SU-DHL-6 (cell line): Measurements from ENCODE around the gene OR2V2.

Experiments
- H2AFZ ChIP-seq: fragments of 200-600 bp; sonication (generic); 2 replicates; pipeline ENCODE4 v1.6.1; 2014; ENCODE audit warnings: low read depth, mild to moderate bottlenecking, moderate library complexity, mixed read lengths, antibody characterized with exemption, low read length; ENCODE audit not compliant: severe bottlenecking
- H3F3A ChIP-seq: fragments of 200-600 bp; shearing (Covaris generic); 2 replicates; pipeline ENCODE4 v1.6.0; 2016; ENCODE audit warnings: antibody characterized with exemption, mild to moderate bottlenecking; ENCODE audit not compliant: insufficient read depth
- H3K27ac ChIP-seq: fragments of 200-600 bp; sonication (generic); 2 replicates; pipeline ENCODE4 v1.5.1; 2016; ENCODE audit warnings: low read depth, mild to moderate bottlenecking, low read length, moderate library complexity, mixed read lengths
- H3K27me3 ChIP-seq: fragments of 200-600 bp; sonication (generic), shearing (Covaris generic); 2 replicates; pipeline ENCODE4 v1.6.0; 2014; ENCODE audit warnings: mild to moderate bottlenecking, low read length
- H3K36me3 ChIP-seq: fragments of 200-600 bp; sonication (generic); 2 replicates; pipeline ENCODE4 v1.6.1; 2014; ENCODE audit warnings: mild to moderate bottlenecking, low read length, mixed read lengths
- H3K4me2 ChIP-seq: fragments of 300-600, 200-600 bp; shearing (Covaris generic), sonication (generic); 2 replicates; pipeline ENCODE4 v1.6.0; 2014; ENCODE audit warnings: low read length, low read depth, mild to moderate bottlenecking; ENCODE audit not compliant: poor library complexity, severe bottlenecking
- H3K4me3 ChIP-seq: fragments of 200-600 bp; sonication (generic); 2 replicates; pipeline ENCODE4 v1.5.1; 2014; ENCODE audit warnings: antibody characterized with exemption, low read length, mild to moderate bottlenecking, mixed read lengths; ENCODE audit not compliant: insufficient read depth, poor library complexity, severe bottlenecking
- H3K79me2 ChIP-seq: fragments of 200-600 bp; sonication (generic); 2 replicates; pipeline ENCODE4 v1.6.1; 2014; ENCODE audit warnings: mild to moderate bottlenecking, low read length, moderate library complexity; ENCODE audit not compliant: insufficient read depth
- H3K9ac ChIP-seq: fragments of 200-600 bp; sonication (generic); 2 replicates; pipeline ENCODE4 v1.7.0; 2014; ENCODE audit warnings: mild to moderate bottlenecking, low read length
- H3K9me2 ChIP-seq: fragments of 200-600 bp; sonication (generic); replicated peaks from 2 replicates; pipeline ENCODE4 v1.6.1; 2014; ENCODE audit warnings: low read length; ENCODE audit not compliant: insufficient read depth
- H3K9me3 ChIP-seq: fragments of 200-600 bp; sonication (generic); 2 replicates; pipeline ENCODE4 v1.6.1; 2014; ENCODE audit warnings: low read length, mixed read lengths; ENCODE audit not compliant: insufficient read depth
- H4K20me1 ChIP-seq: fragments of 200-600 bp; sonication (generic); 2 replicates; pipeline ENCODE4 v1.6.1; 2014; ENCODE audit warnings: low read depth, mild to moderate bottlenecking, antibody characterized with exemption, low read length, moderate library complexity, mixed read lengths
- EZH2phosphoT487 ChIP-seq: fragments of 200-600 bp; sonication (generic), shearing (Covaris generic); conservative IDR thresholded peaks from 2 replicates; pipeline ENCODE4 v1.6.1; 2018; ENCODE audit warnings: mild to moderate bottlenecking, antibody characterized with exemption, low read length, moderate library complexity, mixed read lengths
- TF ChIP-seq, protein P1 (sequence below): fragments of 200-600 bp; sonication (generic); IDR thresholded peaks from one replicate; pipeline ENCODE4 v1.5.1; 2017; ENCODE audit warnings: antibody characterized with exemption, mild to moderate bottlenecking, low read length, moderate library complexity; ENCODE audit not compliant: insufficient read depth, poor library complexity, severe bottlenecking

OR2V2 gene

DNA sequence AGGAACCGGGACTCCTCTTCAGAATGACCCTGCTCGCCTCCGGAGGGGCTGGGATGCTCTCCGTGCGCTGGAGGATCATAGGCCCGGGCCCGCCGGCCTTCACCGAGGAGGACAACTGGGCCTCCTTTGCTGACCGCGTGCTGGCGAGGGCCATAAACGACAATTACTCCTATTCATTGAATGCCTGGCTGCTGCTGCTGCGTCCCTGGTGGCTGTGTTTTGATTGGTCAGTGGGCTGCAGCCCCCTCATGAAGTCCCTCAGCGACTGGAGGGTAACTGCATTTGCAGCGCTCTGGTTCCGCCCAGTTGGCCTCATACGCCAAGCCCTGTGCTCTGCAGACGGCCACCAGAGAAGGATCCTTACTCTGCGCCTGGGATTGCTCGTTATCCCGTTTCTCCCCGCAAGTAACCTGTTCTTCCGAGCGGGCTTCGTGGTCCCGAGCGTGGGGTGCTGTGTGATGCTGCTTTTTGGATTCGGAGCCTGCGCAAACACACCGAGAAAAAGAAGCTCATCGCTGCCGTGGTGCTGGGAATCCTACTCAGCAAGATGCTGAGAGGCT, 33.0 kb upstream of the OR2V2 start:
- Histone ChIP-seq H3F3A (no peaks in the 10 kb centered on the region), H3K36me3 (no peaks in the 10 kb centered on the region), H3K27me3 (no peaks in the 10 kb centered on the region), H3K4me2 (no peak overlapping the region), H3K79me2 (no peaks in the 10 kb centered on the region), H3K4me3 (no peak overlapping the region), H4K20me1 (no peaks in the 10 kb centered on the region), H3K9me3 (no peaks in the 10 kb centered on the region), H2AFZ (no peak overlapping the region), H3K9ac (no peak overlapping the region), H3K27ac (no peak overlapping the region), H3K9me2 (no peaks in the 10 kb centered on the region)
- TF ChIP-seq EZH2phosphoT487, result no peak
- TF ChIP-seq, protein P1, sequence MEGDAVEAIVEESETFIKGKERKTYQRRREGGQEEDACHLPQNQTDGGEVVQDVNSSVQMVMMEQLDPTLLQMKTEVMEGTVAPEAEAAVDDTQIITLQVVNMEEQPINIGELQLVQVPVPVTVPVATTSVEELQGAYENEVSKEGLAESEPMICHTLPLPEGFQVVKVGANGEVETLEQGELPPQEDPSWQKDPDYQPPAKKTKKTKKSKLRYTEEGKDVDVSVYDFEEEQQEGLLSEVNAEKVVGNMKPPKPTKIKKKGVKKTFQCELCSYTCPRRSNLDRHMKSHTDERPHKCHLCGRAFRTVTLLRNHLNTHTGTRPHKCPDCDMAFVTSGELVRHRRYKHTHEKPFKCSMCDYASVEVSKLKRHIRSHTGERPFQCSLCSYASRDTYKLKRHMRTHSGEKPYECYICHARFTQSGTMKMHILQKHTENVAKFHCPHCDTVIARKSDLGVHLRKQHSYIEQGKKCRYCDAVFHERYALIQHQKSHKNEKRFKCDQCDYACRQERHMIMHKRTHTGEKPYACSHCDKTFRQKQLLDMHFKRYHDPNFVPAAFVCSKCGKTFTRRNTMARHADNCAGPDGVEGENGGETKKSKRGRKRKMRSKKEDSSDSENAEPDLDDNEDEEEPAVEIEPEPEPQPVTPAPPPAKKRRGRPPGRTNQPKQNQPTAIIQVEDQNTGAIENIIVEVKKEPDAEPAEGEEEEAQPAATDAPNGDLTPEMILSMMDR, result no peak

DNA sequence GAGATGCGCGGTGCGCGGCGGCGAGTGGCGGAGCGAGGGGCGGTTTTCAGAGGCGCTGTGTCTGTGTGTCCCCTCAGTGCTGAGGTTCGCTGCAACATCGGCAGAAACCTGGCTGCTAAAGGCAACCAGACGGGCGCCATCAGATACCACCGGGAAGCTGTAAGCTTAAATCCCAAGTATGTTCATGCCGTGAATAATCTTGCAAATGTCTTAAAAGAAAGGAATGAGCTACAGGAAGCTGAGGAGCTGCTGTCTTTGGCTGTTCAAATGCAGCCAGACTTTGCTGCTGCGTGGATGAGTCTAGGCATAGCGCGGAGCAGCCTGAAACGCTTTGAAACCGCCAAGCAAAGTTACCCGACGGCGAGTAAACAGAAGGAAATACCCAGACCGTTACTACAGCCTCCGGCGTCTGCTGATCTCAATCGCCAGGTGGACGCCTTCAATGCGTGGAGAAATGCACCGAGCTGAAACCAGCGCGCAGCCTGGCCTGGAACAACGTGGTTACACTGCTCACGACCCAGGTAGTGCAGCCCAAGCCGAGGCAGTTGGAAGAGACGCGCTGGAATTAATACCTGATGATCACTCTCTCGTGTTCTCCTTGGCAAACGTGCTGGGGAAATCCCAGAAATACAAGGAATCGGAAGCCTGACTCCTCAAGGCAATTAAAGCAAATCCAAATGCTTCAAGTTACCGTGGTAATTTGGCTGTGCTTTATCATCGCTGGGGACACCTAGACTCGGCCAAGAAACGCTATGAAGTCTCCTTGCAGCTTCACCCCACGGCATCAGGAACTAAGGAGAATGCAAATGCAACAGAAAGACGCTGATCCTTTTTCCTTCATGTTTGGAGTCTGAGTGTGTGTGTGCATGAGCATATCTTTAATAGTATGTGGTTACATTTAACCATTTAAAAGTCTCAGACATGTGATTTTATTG, 32.3 kb upstream of the OR2V2 start:
- TF ChIP-seq EZH2phosphoT487, result no peak
- TF ChIP-seq, protein P1, result no peak
- H3K4me3 ChIP-seq, result no peak overlapping the region
- H2AFZ ChIP-seq, result no peak overlapping the region
- H3K79me2 ChIP-seq, result no peaks in the 10 kb centered on the region
- no peaks in the 10 kb centered on the region for H3K9me3 ChIP-seq
- no peak overlapping the region for H3K27ac ChIP-seq
- no peaks in the 10 kb centered on the region for H3F3A ChIP-seq
- no peak overlapping the region for H3K9ac ChIP-seq
- H4K20me1 ChIP-seq, result no peaks in the 10 kb centered on the region
- no peak overlapping the region for H3K4me2 ChIP-seq
- H3K36me3 ChIP-seq, result no peaks in the 10 kb centered on the region
- no peaks in the 10 kb centered on the region for H3K9me2 ChIP-seq
- H3K27me3 ChIP-seq, result no peaks in the 10 kb centered on the region

DNA sequence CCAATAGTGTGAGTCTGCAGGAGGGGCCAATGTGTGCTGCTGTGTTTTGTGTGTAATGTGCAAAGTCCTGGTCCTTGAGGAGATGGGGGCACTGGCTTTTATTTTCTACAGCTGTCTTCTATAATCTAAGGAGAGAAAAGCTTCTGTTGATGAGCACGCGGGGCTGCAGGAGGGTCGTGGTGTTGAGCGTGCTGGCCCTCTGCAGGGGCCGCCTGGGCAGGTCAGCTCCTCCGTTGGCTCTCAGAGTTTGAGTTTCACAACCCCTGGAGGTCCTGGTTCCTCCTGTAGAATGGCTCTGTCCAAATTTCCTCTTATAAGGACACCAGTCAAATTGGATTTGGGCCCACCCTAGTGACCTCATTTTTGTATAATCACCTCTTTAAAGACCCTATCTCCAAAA, 29.0 kb upstream of the OR2V2 start:
- Histone ChIP-seq H3K4me3 (no peak overlapping the region), H3K9ac (no peak overlapping the region), H3K9me3 (no peaks in the 10 kb centered on the region), H3K27me3 (no peaks in the 10 kb centered on the region), H3K79me2 (no peaks in the 10 kb centered on the region), H3K36me3 (no peaks in the 10 kb centered on the region), H3K27ac (no peak overlapping the region), H3F3A (no peaks in the 10 kb centered on the region), H3K9me2 (no peaks in the 10 kb centered on the region), H4K20me1 (no peaks in the 10 kb centered on the region), H2AFZ (no peak overlapping the region), H3K4me2 (no peak overlapping the region)
- TF ChIP-seq EZH2phosphoT487, result no peak
- TF ChIP-seq, protein P1, result no peak
